ENCODE results near the gene RXFP2.

RXFP2 gene

DNA sequence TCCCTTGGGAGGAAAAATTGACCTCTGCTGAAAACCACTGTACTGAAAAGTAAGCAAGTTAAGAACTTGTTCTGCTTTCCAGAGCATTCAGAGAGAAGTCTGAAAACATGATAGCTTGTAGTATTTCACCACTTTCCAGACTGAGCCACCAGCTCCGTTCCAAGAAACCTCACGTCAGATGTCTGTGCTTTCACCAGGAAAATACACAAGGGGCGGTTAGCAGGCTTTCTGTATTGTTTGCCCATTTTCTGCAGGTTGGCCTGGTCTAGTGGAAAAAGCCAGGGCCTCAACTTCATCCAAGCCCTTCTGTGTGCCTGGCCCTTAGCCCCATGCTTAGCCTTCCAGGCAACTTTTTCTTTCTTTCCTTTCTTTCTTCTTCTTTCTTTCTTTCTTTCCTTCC is 36.4 kb downstream of the RXFP2 start:
- FAIRE-seq (no peak), DNase-seq (ENCODE audit: insufficient read length, low spot score) (no peak)
- no peak for TF ChIP-seq TAF1 (IDR thresholded peaks at IDR 0.05; ENCODE audit: low read depth, low read length)
- no peak for TF ChIP-seq SPI1 (IDR thresholded peaks at IDR 0.05; ENCODE audit: low read depth, low read length)
- no peak for TF ChIP-seq POU2F2 (IDR thresholded peaks at IDR 0.05; ENCODE audit: low read depth, low read length)
- no peak for TF ChIP-seq POLR2A (IDR thresholded peaks at IDR 0.05; ENCODE audit: low read depth, low read length)
- no peak for TF ChIP-seq POLR2AphosphoS5 (IDR thresholded peaks at IDR 0.05; ENCODE audit: low read depth, low read length)
- TF ChIP-seq PAX5 (IDR thresholded peaks at IDR 0.05; ENCODE audit: insufficient read depth, low read length, severe bottlenecking), result no peak

- TF ChIP-seq TAF1 (IDR thresholded peaks at IDR 0.05; ENCODE audit: low read depth, low read length) (no peak), SPI1 (IDR thresholded peaks at IDR 0.05; ENCODE audit: low read depth, low read length) (no peak), POLR2A (IDR thresholded peaks at IDR 0.05; ENCODE audit: low read depth, low read length) (no peak), POU2F2 (IDR thresholded peaks at IDR 0.05; ENCODE audit: low read depth, low read length) (no peak), POLR2AphosphoS5 (IDR thresholded peaks at IDR 0.05; ENCODE audit: low read depth, low read length) (no peak), PAX5 (IDR thresholded peaks at IDR 0.05; ENCODE audit: insufficient read depth, low read length, severe bottlenecking) (no peak)
- no peak for DNase-seq (ENCODE audit: insufficient read length, low spot score)
- no peak for FAIRE-seq
Measured at GRCh38 chr13:31781064-31781463, 41.7 kb downstream of the RXFP2 start.

DNA sequence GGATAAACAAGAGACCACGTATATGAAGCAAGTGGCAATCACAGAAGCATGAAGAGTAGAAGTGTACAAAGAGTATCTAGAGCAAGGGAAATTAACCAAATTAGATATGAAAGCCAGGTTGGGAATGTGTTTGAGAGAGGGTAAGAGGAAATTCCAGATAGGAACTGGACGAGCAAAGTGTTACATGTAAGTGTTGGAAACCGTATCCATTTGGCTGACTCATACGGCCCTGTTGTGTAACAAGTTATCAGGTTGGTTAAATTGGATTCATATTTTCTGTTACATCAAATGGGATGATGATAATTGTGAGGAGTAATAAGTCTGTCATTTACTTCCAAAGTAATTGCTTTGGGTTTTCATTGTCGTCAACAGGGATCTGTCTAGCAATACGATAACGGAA is 46.7 kb downstream of the RXFP2 start:
- FAIRE-seq (no peak), DNase-seq (ENCODE audit: insufficient read length, low spot score) (no peak)
- TF ChIP-seq TAF1 (IDR thresholded peaks at IDR 0.05; ENCODE audit: low read depth, low read length) (no peak), POLR2AphosphoS5 (IDR thresholded peaks at IDR 0.05; ENCODE audit: low read depth, low read length) (no peak), PAX5 (IDR thresholded peaks at IDR 0.05; ENCODE audit: insufficient read depth, low read length, severe bottlenecking) (no peak), POU2F2 (IDR thresholded peaks at IDR 0.05; ENCODE audit: low read depth, low read length) (no peak), POLR2A (IDR thresholded peaks at IDR 0.05; ENCODE audit: low read depth, low read length) (no peak), SPI1 (IDR thresholded peaks at IDR 0.05; ENCODE audit: low read depth, low read length) (no peak)

- TF ChIP-seq PAX5 (IDR thresholded peaks at IDR 0.05; ENCODE audit: insufficient read depth, low read length, severe bottlenecking) (no peak), POLR2A (IDR thresholded peaks at IDR 0.05; ENCODE audit: low read depth, low read length) (no peak), TAF1 (IDR thresholded peaks at IDR 0.05; ENCODE audit: low read depth, low read length) (no peak), POLR2AphosphoS5 (IDR thresholded peaks at IDR 0.05; ENCODE audit: low read depth, low read length) (no peak), POU2F2 (IDR thresholded peaks at IDR 0.05; ENCODE audit: low read depth, low read length) (no peak), SPI1 (IDR thresholded peaks at IDR 0.05; ENCODE audit: low read depth, low read length) (no peak)
- no peak for FAIRE-seq
Measured at GRCh38 chr13:31790992-31791391, 51.7 kb downstream of the RXFP2 start.

GRCh38 chr13:31793246-31793645 is 53.9 kb downstream of the RXFP2 start:
- no peak for DNase-seq (ENCODE audit: insufficient read length, low spot score)
- FAIRE-seq, result no peak
- TF ChIP-seq TAF1 (IDR thresholded peaks at IDR 0.05; ENCODE audit: low read depth, low read length) (no peak), POLR2AphosphoS5 (IDR thresholded peaks at IDR 0.05; ENCODE audit: low read depth, low read length) (no peak), POU2F2 (IDR thresholded peaks at IDR 0.05; ENCODE audit: low read depth, low read length) (no peak), PAX5 (IDR thresholded peaks at IDR 0.05; ENCODE audit: insufficient read depth, low read length, severe bottlenecking) (no peak), SPI1 (IDR thresholded peaks at IDR 0.05; ENCODE audit: low read depth, low read length) (no peak), POLR2A (IDR thresholded peaks at IDR 0.05; ENCODE audit: low read depth, low read length) (no peak)

More at GRCh38 chr13:31790992-31791391, 51.7 kb downstream of the RXFP2 start:
- no peak for DNase-seq (ENCODE audit: insufficient read length, low spot score)

DNA sequence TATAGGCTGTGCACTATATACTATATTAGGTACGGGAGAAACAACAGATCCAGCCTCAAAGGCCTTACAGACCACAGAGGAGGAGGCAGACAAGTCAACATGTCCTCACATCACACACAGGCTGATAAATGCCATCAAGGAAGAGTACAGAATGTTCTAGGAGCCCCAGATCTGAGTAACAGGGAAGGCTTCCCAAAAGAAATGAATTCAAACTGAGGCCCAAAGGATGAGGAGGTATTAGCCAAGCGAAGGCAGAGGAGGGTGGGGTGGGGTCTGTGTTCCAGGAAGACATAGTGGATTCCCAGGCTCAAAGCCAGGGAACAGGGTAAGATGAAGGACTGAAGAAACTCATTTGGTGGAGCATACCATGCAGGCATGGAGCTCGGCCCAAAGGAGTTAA is 55.1 kb downstream of the RXFP2 start:
- FAIRE-seq (no peak), DNase-seq (ENCODE audit: insufficient read length, low spot score) (no peak)
- TF ChIP-seq SPI1 (IDR thresholded peaks at IDR 0.05; ENCODE audit: low read depth, low read length) (no peak), TAF1 (IDR thresholded peaks at IDR 0.05; ENCODE audit: low read depth, low read length) (no peak), PAX5 (IDR thresholded peaks at IDR 0.05; ENCODE audit: insufficient read depth, low read length, severe bottlenecking) (no peak), POLR2AphosphoS5 (IDR thresholded peaks at IDR 0.05; ENCODE audit: low read depth, low read length) (no peak), POU2F2 (IDR thresholded peaks at IDR 0.05; ENCODE audit: low read depth, low read length) (no peak), POLR2A (IDR thresholded peaks at IDR 0.05; ENCODE audit: low read depth, low read length) (no peak)

GRCh38 chr13:31797154-31797775 is 57.9 kb downstream of the RXFP2 start:
- FAIRE-seq (no peak), DNase-seq (ENCODE audit: insufficient read length, low spot score) (no peak)
- no peak for TF ChIP-seq POU2F2 (IDR thresholded peaks at IDR 0.05; ENCODE audit: low read depth, low read length)
- no peak for TF ChIP-seq PAX5 (IDR thresholded peaks at IDR 0.05; ENCODE audit: insufficient read depth, low read length, severe bottlenecking)
- TF ChIP-seq POLR2A (IDR thresholded peaks at IDR 0.05; ENCODE audit: low read depth, low read length), result no peak
- no peak for TF ChIP-seq SPI1 (IDR thresholded peaks at IDR 0.05; ENCODE audit: low read depth, low read length)
- no peak for TF ChIP-seq TAF1 (IDR thresholded peaks at IDR 0.05; ENCODE audit: low read depth, low read length)
- no peak for TF ChIP-seq POLR2AphosphoS5 (IDR thresholded peaks at IDR 0.05; ENCODE audit: low read depth, low read length)

DNA sequence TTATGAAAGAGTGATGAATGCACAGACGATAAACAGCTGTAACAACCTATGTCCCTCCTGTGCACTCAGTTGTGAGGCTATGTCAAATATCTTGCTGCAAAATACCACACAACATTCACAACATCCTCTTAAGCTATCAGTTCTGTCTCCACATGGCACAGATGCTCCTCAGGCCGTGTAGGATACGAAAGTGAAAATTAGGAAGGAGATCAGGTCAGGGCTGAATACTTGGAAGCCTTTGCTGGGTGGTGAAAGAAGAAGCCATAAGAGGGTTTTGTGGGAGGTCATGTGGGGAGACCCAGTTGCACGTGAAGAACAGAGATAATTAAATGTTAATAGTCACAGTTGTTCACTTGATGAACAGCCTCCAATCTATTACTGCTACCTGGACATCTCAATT is 58.9 kb downstream of the RXFP2 start:
- DNase-seq (ENCODE audit: insufficient read length, low spot score), result no peak
- TF ChIP-seq TAF1 (IDR thresholded peaks at IDR 0.05; ENCODE audit: low read depth, low read length) (no peak), PAX5 (IDR thresholded peaks at IDR 0.05; ENCODE audit: insufficient read depth, low read length, severe bottlenecking) (no peak), POU2F2 (IDR thresholded peaks at IDR 0.05; ENCODE audit: low read depth, low read length) (no peak), POLR2A (IDR thresholded peaks at IDR 0.05; ENCODE audit: low read depth, low read length) (no peak), POLR2AphosphoS5 (IDR thresholded peaks at IDR 0.05; ENCODE audit: low read depth, low read length) (no peak), SPI1 (IDR thresholded peaks at IDR 0.05; ENCODE audit: low read depth, low read length) (no peak)
- no peak for FAIRE-seq

- DNase-seq (ENCODE audit: insufficient read length, low spot score) (no peak), FAIRE-seq (no peak)
- no peak for TF ChIP-seq TAF1 (IDR thresholded peaks at IDR 0.05; ENCODE audit: low read depth, low read length)
- no peak for TF ChIP-seq POU2F2 (IDR thresholded peaks at IDR 0.05; ENCODE audit: low read depth, low read length)
- no peak for TF ChIP-seq POLR2A (IDR thresholded peaks at IDR 0.05; ENCODE audit: low read depth, low read length)
- TF ChIP-seq POLR2AphosphoS5 (IDR thresholded peaks at IDR 0.05; ENCODE audit: low read depth, low read length), result no peak
- no peak for TF ChIP-seq SPI1 (IDR thresholded peaks at IDR 0.05; ENCODE audit: low read depth, low read length)
- TF ChIP-seq PAX5 (IDR thresholded peaks at IDR 0.05; ENCODE audit: insufficient read depth, low read length, severe bottlenecking), result no peak
Measured at GRCh38 chr13:31801088-31801487, 61.8 kb downstream of the RXFP2 start.
